RWPE2 (cell line): ENCODE measurements around the gene SLC30A5.
"Not testable (repeated sequence)": the region's sequence is repeated elsewhere in the genome, so short reads cannot be mapped to it uniquely, and the experiment has no call there.

Source experiments
- ATAC-seq: fragments of 200-7000 bp; cut with Tn5 transposase; 3 replicates; pipeline ENCODE4 v1.9.1; 2021; ENCODE audit warnings: low read depth
- DNase-seq: peaks from one replicate; pipeline ENCODE4 v3.0.0-alpha.2; 2020; ENCODE audit warnings: low spot score
- H3K27ac ChIP-seq: fragments of 450-650 bp; 2 replicates; pipeline ENCODE4 v1.5.1; 2017; ENCODE audit warnings: mild to moderate bottlenecking; ENCODE audit not compliant: poor library complexity, severe bottlenecking
- H3K27me3 ChIP-seq: fragments of 250-450 bp; sonication (Bioruptor Pico); 2 replicates; pipeline ENCODE4 v1.5.1; 2021; ENCODE audit warnings: mild to moderate bottlenecking, moderate library complexity; ENCODE audit not compliant: insufficient read depth, poor library complexity, severe bottlenecking
- H3K36me3 ChIP-seq: fragments of 250-450 bp; sonication (Bioruptor Pico); 2 replicates; pipeline ENCODE4 v1.5.1; 2020; ENCODE audit warnings: low read depth, mild to moderate bottlenecking, moderate library complexity
- H3K4me1 ChIP-seq: fragments of 250-450 bp; sonication (Bioruptor Pico); 2 replicates; pipeline ENCODE4 v1.5.1; 2021; ENCODE audit warnings: mild to moderate bottlenecking, moderate library complexity; ENCODE audit not compliant: insufficient read depth, poor library complexity, severe bottlenecking
- H3K4me3 ChIP-seq: fragments of 250-450 bp; sonication (Bioruptor Pico); 2 replicates; pipeline ENCODE4 v1.5.1; 2021; ENCODE audit warnings: mild to moderate bottlenecking, moderate library complexity; ENCODE audit not compliant: severe bottlenecking
- H3K9me3 ChIP-seq: fragments of 250-450 bp; sonication (Bioruptor Pico); 2 replicates; pipeline ENCODE4 v1.5.1; 2021; ENCODE audit warnings: mild to moderate bottlenecking, moderate library complexity; ENCODE audit not compliant: severe bottlenecking
- TF ChIP-seq, protein P1 (sequence below): fragments of 450-650 bp; IDR thresholded peaks from one replicate; pipeline ENCODE4 v1.5.1; 2017; ENCODE audit warnings: mild to moderate bottlenecking, moderate library complexity; ENCODE audit not compliant: poor library complexity, severe bottlenecking

SLC30A5 gene

DNA sequence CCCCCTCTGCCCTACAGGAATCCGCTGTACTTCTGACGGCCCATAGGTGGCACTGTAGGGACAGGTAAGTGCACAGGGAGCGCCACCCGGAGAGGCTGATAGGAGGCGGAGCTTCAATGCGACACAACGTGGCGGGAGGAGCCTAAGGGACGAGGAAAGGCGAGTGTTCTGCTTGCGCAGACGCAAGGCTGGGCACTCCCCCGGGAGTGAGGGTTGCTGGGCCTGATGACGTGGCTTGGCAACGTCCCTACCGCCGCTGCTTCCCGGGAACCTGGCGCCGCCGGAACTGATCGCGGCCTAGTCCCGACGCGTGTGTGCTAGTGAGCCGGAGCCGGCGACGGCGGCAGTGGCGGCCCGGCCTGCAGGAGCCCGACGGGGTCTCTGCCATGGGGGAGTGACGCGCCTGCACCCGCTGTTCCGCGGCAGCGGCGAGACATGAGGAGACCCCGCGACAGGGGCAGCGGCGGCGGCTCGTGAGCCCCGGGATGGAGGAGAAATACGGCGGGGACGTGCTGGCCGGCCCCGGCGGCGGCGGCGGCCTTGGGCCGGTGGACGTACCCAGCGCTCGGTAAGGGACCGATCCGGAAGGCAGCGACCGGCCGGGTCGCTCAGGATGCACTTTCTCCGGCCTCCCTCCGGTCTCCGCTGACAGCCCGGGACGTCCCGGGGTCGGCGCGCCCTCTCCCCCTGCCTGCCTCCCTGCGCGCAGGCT lies at the start of gene SLC30A5:
Gene SLC30A5, plus strand, starts transcription at position 244 of the 712 bp plus-strand sequence. Its CDS starts 242 bp downstream, at position 486.
- TF ChIP-seq, protein P1, sequence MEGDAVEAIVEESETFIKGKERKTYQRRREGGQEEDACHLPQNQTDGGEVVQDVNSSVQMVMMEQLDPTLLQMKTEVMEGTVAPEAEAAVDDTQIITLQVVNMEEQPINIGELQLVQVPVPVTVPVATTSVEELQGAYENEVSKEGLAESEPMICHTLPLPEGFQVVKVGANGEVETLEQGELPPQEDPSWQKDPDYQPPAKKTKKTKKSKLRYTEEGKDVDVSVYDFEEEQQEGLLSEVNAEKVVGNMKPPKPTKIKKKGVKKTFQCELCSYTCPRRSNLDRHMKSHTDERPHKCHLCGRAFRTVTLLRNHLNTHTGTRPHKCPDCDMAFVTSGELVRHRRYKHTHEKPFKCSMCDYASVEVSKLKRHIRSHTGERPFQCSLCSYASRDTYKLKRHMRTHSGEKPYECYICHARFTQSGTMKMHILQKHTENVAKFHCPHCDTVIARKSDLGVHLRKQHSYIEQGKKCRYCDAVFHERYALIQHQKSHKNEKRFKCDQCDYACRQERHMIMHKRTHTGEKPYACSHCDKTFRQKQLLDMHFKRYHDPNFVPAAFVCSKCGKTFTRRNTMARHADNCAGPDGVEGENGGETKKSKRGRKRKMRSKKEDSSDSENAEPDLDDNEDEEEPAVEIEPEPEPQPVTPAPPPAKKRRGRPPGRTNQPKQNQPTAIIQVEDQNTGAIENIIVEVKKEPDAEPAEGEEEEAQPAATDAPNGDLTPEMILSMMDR, result peak; percentile 99
- peak; percentile 99 for ATAC-seq
- DNase-seq, result peak; percentile 100
- H3K9me3 ChIP-seq, result no peaks in the 10 kb centered on the region
- peak within 1 kb of the TSS; percentile 83 for H3K4me3 ChIP-seq
- H3K27ac ChIP-seq, result peak within 1 kb of the TSS; percentile 58
- H3K36me3 ChIP-seq, result peaks cover 28% of the 10 kb centered on the region
- H3K4me1 ChIP-seq, result peaks cover 8% of the 10 kb centered on the region
- no peaks in the 10 kb centered on the region for H3K27me3 ChIP-seq

- H3K36me3 ChIP-seq, H3K9me3 ChIP-seq, H3K4me3 ChIP-seq, ATAC-seq, H3K27me3 ChIP-seq, H3K27ac ChIP-seq, H3K4me1 ChIP-seq, DNase-seq: not testable (repeated sequence)
These were observed 48.6 kb upstream of the SLC30A5 start for GRCh38 chr5:69045213-69045612.

- no peaks in the 10 kb centered on the region for H3K4me1 ChIP-seq
- no peaks in the 10 kb centered on the region for H3K9me3 ChIP-seq
- ATAC-seq (no peak), DNase-seq (no peak)
- no peaks in the 10 kb centered on the region for H3K27me3 ChIP-seq
- no peaks in the 10 kb centered on the region for H3K36me3 ChIP-seq
- TF ChIP-seq, protein P1, result no peak
- no peak overlapping the region for H3K27ac ChIP-seq
- no peak overlapping the region for H3K4me3 ChIP-seq
These were observed 47.3 kb upstream of the SLC30A5 start for GRCh38 chr5:69046375-69046957.

DNA sequence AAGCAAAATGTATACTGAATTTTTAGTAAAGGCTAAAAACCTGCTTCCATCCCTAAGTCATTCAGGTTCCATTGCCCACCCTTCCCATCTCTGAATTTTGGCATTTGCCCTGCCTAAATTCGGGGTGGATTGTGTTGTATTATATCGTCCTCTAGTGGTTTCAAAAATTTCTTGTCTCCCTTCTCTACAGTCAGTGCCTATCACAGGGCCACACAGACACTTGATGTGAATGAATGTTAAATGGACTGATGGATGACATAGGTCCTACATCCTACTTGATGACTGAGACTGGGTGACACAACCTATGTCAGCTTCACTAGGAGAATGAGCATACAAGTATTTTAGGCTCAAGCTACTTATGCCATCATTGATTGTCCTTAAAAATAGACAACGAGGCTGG lies 45.6 kb upstream of the SLC30A5 start:
- no peak overlapping the region for H3K4me3 ChIP-seq
- ATAC-seq (no peak), DNase-seq (no peak)

DNA sequence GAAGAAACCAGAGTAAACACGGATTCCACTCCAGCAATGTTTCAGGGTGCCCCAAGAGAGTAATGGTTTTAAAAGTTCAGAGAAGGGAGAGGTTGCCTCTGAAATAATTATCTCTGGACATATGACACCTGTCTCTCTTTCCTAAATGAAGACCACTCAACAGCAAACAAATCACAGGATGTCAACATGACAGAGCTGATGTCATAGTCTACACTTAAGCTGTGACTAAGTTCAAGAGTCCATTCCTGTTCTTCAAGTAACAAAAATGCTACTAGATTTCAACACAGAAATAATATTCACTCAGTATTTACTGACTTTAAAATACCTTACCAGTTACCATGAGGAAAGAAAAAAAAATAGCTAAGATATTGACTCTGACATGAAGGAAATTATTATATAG lies 44.7 kb upstream of the SLC30A5 start:
- H3K27ac ChIP-seq, result no peak overlapping the region
- no peaks in the 10 kb centered on the region for H3K36me3 ChIP-seq
- H3K27me3 ChIP-seq, result no peaks in the 10 kb centered on the region
- no peaks in the 10 kb centered on the region for H3K4me1 ChIP-seq
- no peaks in the 10 kb centered on the region for H3K9me3 ChIP-seq
- TF ChIP-seq, protein P1, result no peak
- no peak for DNase-seq
- no peak overlapping the region for H3K4me3 ChIP-seq
- ATAC-seq, result no peak

More for the DNA sequence above, 45.6 kb upstream of the SLC30A5 start:
- H3K27ac ChIP-seq, result no peak overlapping the region
- H3K27me3 ChIP-seq, result no peaks in the 10 kb centered on the region
- no peaks in the 10 kb centered on the region for H3K4me1 ChIP-seq
- no peaks in the 10 kb centered on the region for H3K9me3 ChIP-seq
- H3K36me3 ChIP-seq, result no peaks in the 10 kb centered on the region
- TF ChIP-seq, protein P1, result peak; percentile 47
